CD4-positive, alpha-beta T cell (primary cell): ENCODE results near the gene DRC3. TPM values are rescaled to one million over a fixed set of nuclear protein-coding genes. Genes with fewer than 3 reads are reported as not detected.
"Not testable (repeated sequence)": the region's sequence is repeated elsewhere in the genome, so short reads cannot be mapped to it uniquely, and the experiment has no call there.

Experiments
- ATAC-seq: fragments of 200-7000 bp; cut with Tn5 transposase; one replicate; pipeline ENCODE4 v1.10.0; 2022; ENCODE audit warnings: mild to moderate bottlenecking; ENCODE audit not compliant: poor library complexity
- CTCF ChIA-PET: fragments of 350-600 bp; sonication (Branson Sonifier 250); formaldehyde crosslinking; loops from one replicate; lab custom pipeline; 2021; ENCODE audit warnings: antibody characterized with exemption, inconsistent platforms; lab: Charles Lee
- POLR2A ChIA-PET: fragments of 350-600 bp; sonication (Branson Sonifier 250); formaldehyde crosslinking; loops from one replicate; lab custom pipeline; 2021; ENCODE audit warnings: antibody characterized with exemption, inconsistent platforms; lab: Charles Lee
- DNase-seq, 14 experiments: peaks; one replicate each; pipeline ENCODE4 v3.0.0-alpha.2; 2013 to 2020; ENCODE audit warnings: mixed read lengths in 2 of 14
- H3K27ac ChIP-seq, 2 donors: one replicate each; pipeline versions ENCODE4 v1.5.1 to v1.7.0; 2013; ENCODE audit warnings: low read length in 2 of 2, low read depth in 1 of 2, mild to moderate bottlenecking in 1 of 2
- H3K27me3 ChIP-seq, 2 experiments: 1 replicate in 1 of 2; 2 replicates in 1 of 2; pipeline versions ENCODE4 v1.6.1 to v1.7.0; 2013; ENCODE audit warnings: low read length in 2 of 2, control low read depth in 1 of 2, mild to moderate bottlenecking in 1 of 2, moderate library complexity in 1 of 2; ENCODE audit not compliant: insufficient read depth in 2 of 2, control insufficient read depth in 1 of 2
- H3K36me3 ChIP-seq: one replicate; pipeline ENCODE4 v1.6.1; 2013; ENCODE audit warnings: low read length, control low read depth; ENCODE audit not compliant: insufficient read depth
- H3K4me1 ChIP-seq: one replicate; pipeline ENCODE4 v1.6.1; 2013; ENCODE audit warnings: low read length, control low read depth; ENCODE audit not compliant: insufficient read depth
- H3K4me3 ChIP-seq: one replicate; pipeline ENCODE4 v1.5.1; 2013; ENCODE audit warnings: mild to moderate bottlenecking, low read length, moderate library complexity
- H3K9me3 ChIP-seq, 2 experiments: 1 replicate in 1 of 2; 2 replicates in 1 of 2; pipeline versions ENCODE4 v1.6.1 to v1.7.0; 2013; ENCODE audit warnings: low read length in 2 of 2, mild to moderate bottlenecking in 2 of 2, control low read depth in 1 of 2, moderate library complexity in 1 of 2; ENCODE audit not compliant: control insufficient read depth in 1 of 2, insufficient read depth in 1 of 2
- H3K27ac Mint-ChIP-seq: one replicate; pipeline ENCODE4 v1.8.0; 2020; ENCODE audit warnings: mixed read lengths
- H3K27me3 Mint-ChIP-seq: one replicate; pipeline ENCODE4 v1.8.0; 2021; ENCODE audit warnings: mixed read lengths
- H3K36me3 Mint-ChIP-seq: one replicate; pipeline ENCODE4 v1.8.0; 2021; ENCODE audit warnings: low read depth, mixed read lengths
- H3K4me1 Mint-ChIP-seq: one replicate; pipeline ENCODE4 v1.8.0; 2021; ENCODE audit warnings: low read depth, mixed read lengths
- H3K4me3 Mint-ChIP-seq: one replicate; pipeline ENCODE4 v1.8.0; 2020; ENCODE audit warnings: mild to moderate bottlenecking, mixed read lengths
- H3K9me3 Mint-ChIP-seq: one replicate; pipeline ENCODE4 v1.8.0; 2020; ENCODE audit warnings: mixed read lengths
- intact Hi-C, 2 experiments: fragments of 100-400 bp; cut with DNase I in 1 of 2; cut with micrococcal nuclease in 1 of 2; formaldehyde crosslinking; loops; one replicate each; pipeline versions ENCODE4 v1.15.1 to v1.9.0; 2023 to 2025; cut with DNase I, micrococcal nuclease
- total RNA-seq, 174 experiments: library from RNA in 2 of 174; stranded (reverse) in 2 of 174; gene quantifications; one replicate each; pipeline ENCODE4 v1.2.3 and lab custom pipeline; 2021 to 2026
- TF ChIP-seq, protein P1 (sequence below): fragments of 200-600 bp; IDR thresholded peaks from one replicate; pipeline ENCODE4 v1.8.0; 2022; ENCODE audit warnings: antibody characterized with exemption, mild to moderate bottlenecking

Gene DRC3
- total RNA-seq, 2 experiments from 2014 or later = 0.11 TPM; not detected in 1

DNA sequence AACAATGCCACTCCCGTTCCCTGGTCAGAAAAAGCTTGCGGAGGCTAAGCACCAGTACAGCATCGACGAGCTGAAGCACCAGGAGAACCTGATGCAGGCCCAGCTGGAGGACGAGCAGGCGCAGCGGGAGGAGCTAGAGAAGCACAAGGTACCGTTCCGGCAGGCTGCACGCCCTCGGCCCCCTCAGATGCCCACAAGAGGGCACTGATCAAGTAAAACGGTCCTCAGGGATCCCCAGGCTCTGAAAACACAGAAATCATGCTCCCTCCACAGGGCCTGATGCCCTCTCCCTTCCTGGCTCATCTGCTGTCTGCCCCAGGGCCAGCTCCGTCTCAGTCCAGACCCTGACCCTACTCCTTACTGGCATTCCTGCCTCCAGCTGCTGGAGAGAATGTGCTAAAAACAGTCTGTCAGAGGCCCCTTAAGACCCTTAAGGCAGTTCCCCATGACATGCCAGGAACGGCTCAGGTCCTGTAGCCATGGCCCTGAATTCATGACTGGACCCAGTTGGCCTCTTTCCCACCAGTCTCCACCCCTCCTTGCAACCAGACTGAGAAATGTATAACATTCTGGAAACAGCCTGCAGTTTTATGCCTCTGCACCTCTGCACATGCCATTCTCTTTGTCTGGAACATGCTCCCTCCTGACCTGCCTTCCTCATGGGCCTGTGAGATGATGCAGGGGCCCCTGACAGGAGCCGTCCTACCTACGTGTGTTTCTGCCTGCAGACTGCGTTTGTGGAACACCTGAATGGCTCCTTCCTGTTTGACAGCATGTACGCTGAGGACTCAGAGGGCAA, 21.8 kb downstream of the DRC3 start:
- no peaks in the 10 kb centered on the region for H3K27me3 ChIP-seq
- Mint-ChIP-seq H3K36me3 (no peaks in the 10 kb centered on the region), H3K4me1 (no peaks in the 10 kb centered on the region), H3K4me3 (no peak overlapping the region), H3K27me3 (no peaks in the 10 kb centered on the region), H3K27ac (no peak overlapping the region), H3K9me3 (no peaks in the 10 kb centered on the region)
- H3K9me3 ChIP-seq = no peaks in the 10 kb centered on the region
- H3K27ac ChIP-seq = no peak overlapping the region
- no peak for ATAC-seq
- CTCF ChIA-PET = interaction anchor here (0.6 kb wide), 1 partner anchor 7 kb away, joined by 7 read pairs; no protein-coding TSS in a partner anchor
- no peaks in the 10 kb centered on the region for H3K4me1 ChIP-seq
- intact Hi-C loops = no loop called here
- POLR2A ChIA-PET = no interaction called here
- H3K36me3 ChIP-seq = no peaks in the 10 kb centered on the region
- no peak overlapping the region for H3K4me3 ChIP-seq
- TF ChIP-seq, protein P1, sequence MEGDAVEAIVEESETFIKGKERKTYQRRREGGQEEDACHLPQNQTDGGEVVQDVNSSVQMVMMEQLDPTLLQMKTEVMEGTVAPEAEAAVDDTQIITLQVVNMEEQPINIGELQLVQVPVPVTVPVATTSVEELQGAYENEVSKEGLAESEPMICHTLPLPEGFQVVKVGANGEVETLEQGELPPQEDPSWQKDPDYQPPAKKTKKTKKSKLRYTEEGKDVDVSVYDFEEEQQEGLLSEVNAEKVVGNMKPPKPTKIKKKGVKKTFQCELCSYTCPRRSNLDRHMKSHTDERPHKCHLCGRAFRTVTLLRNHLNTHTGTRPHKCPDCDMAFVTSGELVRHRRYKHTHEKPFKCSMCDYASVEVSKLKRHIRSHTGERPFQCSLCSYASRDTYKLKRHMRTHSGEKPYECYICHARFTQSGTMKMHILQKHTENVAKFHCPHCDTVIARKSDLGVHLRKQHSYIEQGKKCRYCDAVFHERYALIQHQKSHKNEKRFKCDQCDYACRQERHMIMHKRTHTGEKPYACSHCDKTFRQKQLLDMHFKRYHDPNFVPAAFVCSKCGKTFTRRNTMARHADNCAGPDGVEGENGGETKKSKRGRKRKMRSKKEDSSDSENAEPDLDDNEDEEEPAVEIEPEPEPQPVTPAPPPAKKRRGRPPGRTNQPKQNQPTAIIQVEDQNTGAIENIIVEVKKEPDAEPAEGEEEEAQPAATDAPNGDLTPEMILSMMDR = no peak
- DNase-seq = peak in 3 of 14 experiments; percentile 15 to 38 (median 21)

DNA sequence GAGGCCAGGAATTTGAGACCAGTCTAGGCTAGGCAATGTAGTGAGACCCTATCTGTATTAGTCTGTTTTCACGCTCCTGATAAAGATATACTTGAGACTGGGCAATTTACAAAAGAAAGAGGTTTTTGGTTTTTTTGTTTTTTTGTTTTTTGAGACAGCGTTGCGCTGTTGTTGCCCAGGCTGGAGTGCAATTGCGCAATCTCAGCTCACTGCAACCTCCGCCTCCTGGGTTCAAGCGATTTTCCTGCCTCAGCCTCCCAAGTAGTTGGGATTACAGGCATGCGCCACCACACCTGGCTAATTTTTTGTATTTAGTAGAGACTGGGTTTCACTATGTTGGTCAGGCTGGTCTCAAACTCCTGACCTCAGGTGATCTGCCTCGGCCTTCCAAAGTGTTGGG, 23.2 kb downstream of the DRC3 start:
- H3K4me1 ChIP-seq, CTCF ChIA-PET, H3K36me3 ChIP-seq, H3K4me3 Mint-ChIP-seq, H3K27me3 ChIP-seq, H3K9me3 Mint-ChIP-seq, H3K4me1 Mint-ChIP-seq, POLR2A ChIA-PET, intact Hi-C loops, H3K36me3 Mint-ChIP-seq, H3K27me3 Mint-ChIP-seq, ATAC-seq, H3K27ac Mint-ChIP-seq, DNase-seq, H3K4me3 ChIP-seq, H3K9me3 ChIP-seq, H3K27ac ChIP-seq: not testable (repeated sequence)

DNA sequence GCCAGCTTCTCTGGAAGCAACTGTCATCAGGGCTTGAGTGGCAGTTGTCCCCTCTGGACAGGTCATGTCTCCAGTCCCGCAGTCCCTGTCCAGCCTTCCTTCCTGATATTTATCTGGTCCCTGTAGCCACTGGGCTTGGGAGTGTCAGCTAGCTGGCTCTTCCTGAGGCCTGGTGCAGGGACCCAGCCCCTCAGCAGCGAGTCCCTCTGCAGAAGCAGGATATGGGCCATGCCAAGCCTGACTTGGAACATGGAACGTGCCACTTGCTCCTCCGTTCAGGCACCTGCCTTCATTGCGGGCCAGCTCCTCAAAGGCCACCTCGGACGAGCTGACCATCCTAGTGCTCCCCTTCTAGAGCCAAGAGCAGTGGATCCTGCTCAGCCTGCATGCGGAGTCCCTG, 26.3 kb downstream of the DRC3 start:
- H3K36me3 Mint-ChIP-seq = no peaks in the 10 kb centered on the region
- Histone ChIP-seq H3K4me3 (no peak overlapping the region), H3K36me3 (no peaks in the 10 kb centered on the region), H3K27ac (no peak overlapping the region), H3K9me3 (no peaks in the 10 kb centered on the region), H3K4me1 (no peaks in the 10 kb centered on the region), H3K27me3 (no peaks in the 10 kb centered on the region)
- no peak overlapping the region for H3K27ac Mint-ChIP-seq
- CTCF ChIA-PET = no interaction called here
- H3K4me3 Mint-ChIP-seq = no peak overlapping the region
- H3K4me1 Mint-ChIP-seq = no peaks in the 10 kb centered on the region
- DNase-seq = no peak
- TF ChIP-seq, protein P1 = no peak
- no peaks in the 10 kb centered on the region for H3K9me3 Mint-ChIP-seq
- intact Hi-C loops = no loop called here
- POLR2A ChIA-PET = no interaction called here
- ATAC-seq = no peak
- no peaks in the 10 kb centered on the region for H3K27me3 Mint-ChIP-seq
